Heart right ventricle (tissue), 16 donors: ENCODE results near the gene PLCB4. TPM values are rescaled to one million over a fixed set of nuclear protein-coding genes. Genes with fewer than 3 reads are reported as not detected.
A peak's percentile ranks its signal among the peaks of the same experiment; 100 is the strongest.

Experiments used
- ATAC-seq, 8 donors: fragments of 200-7000 bp; cut with Tn5 transposase; one replicate each; pipeline ENCODE4 v1.9.1; 2020; ENCODE audit warnings: mild to moderate bottlenecking in 8 of 8, moderate library complexity in 8 of 8, moderate number of reproducible peaks in 1 of 8
- DNase-seq, 2 donors: peaks; one replicate each; pipeline ENCODE4 v3.0.0-alpha.2; 2020
- H3K27ac ChIP-seq, 10 donors: fragments of 200-600 bp; sonication (generic) in 2 of 10; one replicate each; pipeline versions ENCODE4 v1.5.0 to v1.8.0; 2020 to 2022; ENCODE audit warnings: mild to moderate bottlenecking in 3 of 10
- H3K27me3 ChIP-seq, 7 donors: fragments of 200-600 bp; one replicate each; pipeline ENCODE4 v1.8.0; 2021 to 2022; ENCODE audit warnings: mild to moderate bottlenecking in 2 of 7
- H3K36me3 ChIP-seq, 9 donors: fragments of 200-600 bp; sonication (generic) in 1 of 9; one replicate each; pipeline versions ENCODE4 v1.5.0 to v1.8.0; 2020 to 2022; ENCODE audit warnings: mild to moderate bottlenecking in 2 of 9
- H3K4me1 ChIP-seq, 9 donors: fragments of 200-600 bp; sonication (generic) in 1 of 9; one replicate each; pipeline versions ENCODE4 v1.5.0 to v1.8.0; 2020 to 2022; ENCODE audit warnings: mild to moderate bottlenecking in 4 of 9
- H3K4me3 ChIP-seq, 10 donors: fragments of 200-600 bp; sonication (generic) in 2 of 10; one replicate each; pipeline versions ENCODE4 v1.5.0 to v1.8.0; 2020 to 2022; ENCODE audit warnings: mild to moderate bottlenecking in 7 of 10, moderate library complexity in 2 of 10
- H3K9me3 ChIP-seq, 11 donors: fragments of 200-600 bp in 10 of 11; sonication (generic) in 2 of 11; one replicate each; pipeline versions ENCODE4 v1.5.0 to v1.8.0; 2013 to 2022; ENCODE audit warnings: mild to moderate bottlenecking in 2 of 11, control low read depth in 1 of 11, moderate library complexity in 1 of 11
- WGBS, 2 donors: extraction: QIAGEN DNeasy Blood & Tissue Kit; methylation state at CpG; one replicate each; pipeline ENCODE4 v1.1.7; 2013; ENCODE audit warnings: inconsistent platforms in 1 of 2; 5-methylcytosine and 5-hydroxymethylcytosine counted together
- intact Hi-C, 10 donors: fragments of 100-400 bp; cut with DNase I; formaldehyde crosslinking; loops; one replicate each; pipeline versions ENCODE4 v1.11.1 to v1.14.2; 2022
- polyA plus RNA-seq, 2 donors: library from polyadenylated mRNA; stranded (reverse); fragments of 200-250 nt; gene quantifications; one replicate each; pipeline ENCODE4 v1.2.3, GENCODE V29; 2013
- total RNA-seq, 10 donors: library from RNA; stranded (reverse); fragmentation: NEBNext Ultra II Directional in 3 of 10; extraction: Animal tissue kit (Norgen Biotek cat#: 25700) in 3 of 10; gene quantifications; one replicate each; pipeline versions ENCODE4 v1.2.1 to v1.2.4, GENCODE V29; 2021 to 2023
- TF ChIP-seq, protein P1 (sequence below), 9 donors: fragments of 200-600 bp; sonication (generic) in 2 of 9; IDR thresholded peaks; one replicate each; pipeline versions ENCODE4 v1.5.0 to v1.8.0; 2021 to 2022; ENCODE audit warnings: antibody characterized with exemption in 9 of 9, mild to moderate bottlenecking in 5 of 9, moderate library complexity in 1 of 9
- donor health status: Arrhythmogenic right ventricular cardiomyopathy.
- donor health status: ischemic (EF 13 %, LVEDD 7.1; RV severe dilation, severe dysfunction).
- donor health status: healthy with polysubstance abuse.
- donor health status: DM: no; HTN: yes; CAD: no.
- donor health status: DM: no; HTN: no; CAD: no.
- donor health status: ischemic (EF 25% LVEDD 6.9; RV normal size, moderate dysfunction).
- donor health status: ischemic (EF 25% LVEDD 5.7; RV mildly dilated, moderate dysfunction).
- donor health status: healthy.
- donor health status: DM: yes; HTN: yes; CAD: no.
- donor health status: Ischemic cardiomyopathy.
- donor health status: ischemic (EF 35%, LVEDD 5.7; RV mildly dilated, moderate dysfunction).
- donor health status: nonischemic (EF 11% LVEDD 7.7; RV severe dilation, severe dysfunction).
- donor health status: DM: yes; HTN: yes; CAD: no.
- donor health status: PGD.
- donor health status: ischemic (EF 29% LVEDD 5.4; RV normal size, mild dysfunction).
- donor health status: nonischemic (EF 23%, LVEDD 6.1; RV moderate dilation, normal function).

Gene PLCB4
- total and polyA plus RNA-seq, 12 donors, result 3.6 to 33.3 (median 28.4) TPM

DNA sequence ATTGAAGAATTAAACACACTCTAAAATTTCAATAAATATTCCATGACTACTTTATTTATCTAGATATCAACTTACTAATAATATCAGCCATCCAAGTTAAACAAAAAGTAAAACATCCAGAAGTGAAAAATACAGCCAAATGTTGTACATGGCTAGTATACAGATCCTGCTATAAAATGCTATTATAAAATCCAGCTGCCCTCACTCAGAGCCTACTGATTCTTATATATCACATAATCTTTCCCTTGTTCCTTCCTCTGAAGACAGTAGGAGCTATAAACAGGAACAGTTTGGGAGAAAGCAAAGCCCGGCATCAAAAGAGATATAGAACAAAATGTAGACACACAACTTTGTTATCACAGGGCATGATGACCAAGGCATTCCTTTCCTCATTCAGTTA, 212.9 kb downstream of the PLCB4 start:
- TF ChIP-seq, protein P1, sequence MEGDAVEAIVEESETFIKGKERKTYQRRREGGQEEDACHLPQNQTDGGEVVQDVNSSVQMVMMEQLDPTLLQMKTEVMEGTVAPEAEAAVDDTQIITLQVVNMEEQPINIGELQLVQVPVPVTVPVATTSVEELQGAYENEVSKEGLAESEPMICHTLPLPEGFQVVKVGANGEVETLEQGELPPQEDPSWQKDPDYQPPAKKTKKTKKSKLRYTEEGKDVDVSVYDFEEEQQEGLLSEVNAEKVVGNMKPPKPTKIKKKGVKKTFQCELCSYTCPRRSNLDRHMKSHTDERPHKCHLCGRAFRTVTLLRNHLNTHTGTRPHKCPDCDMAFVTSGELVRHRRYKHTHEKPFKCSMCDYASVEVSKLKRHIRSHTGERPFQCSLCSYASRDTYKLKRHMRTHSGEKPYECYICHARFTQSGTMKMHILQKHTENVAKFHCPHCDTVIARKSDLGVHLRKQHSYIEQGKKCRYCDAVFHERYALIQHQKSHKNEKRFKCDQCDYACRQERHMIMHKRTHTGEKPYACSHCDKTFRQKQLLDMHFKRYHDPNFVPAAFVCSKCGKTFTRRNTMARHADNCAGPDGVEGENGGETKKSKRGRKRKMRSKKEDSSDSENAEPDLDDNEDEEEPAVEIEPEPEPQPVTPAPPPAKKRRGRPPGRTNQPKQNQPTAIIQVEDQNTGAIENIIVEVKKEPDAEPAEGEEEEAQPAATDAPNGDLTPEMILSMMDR (IDR thresholded peaks at IDR 0.05), result no peak
- intact Hi-C loops, result loop anchor here in 1 of 10 donors (10.0 kb wide), 1 partner anchor 63 kb away; no protein-coding TSS in a partner anchor
- no peak overlapping the region for H3K4me3 ChIP-seq
- no peaks in the 10 kb centered on the region for H3K36me3 ChIP-seq
- 38 to 43% methylated on average over 1 of the region's 1 CpG for WGBS, 2 donors
- H3K27me3 ChIP-seq, result no peaks in the 10 kb centered on the region
- peaks cover 3 to 76% (median 36%) of the 10 kb centered on the region in 9 donors for H3K4me1 ChIP-seq
- peak overlapping the region in 1 of 10 donors; percentile 33 for H3K27ac ChIP-seq
- ATAC-seq (no peak), DNase-seq (no peak)
- no peaks in the 10 kb centered on the region for H3K9me3 ChIP-seq

DNA sequence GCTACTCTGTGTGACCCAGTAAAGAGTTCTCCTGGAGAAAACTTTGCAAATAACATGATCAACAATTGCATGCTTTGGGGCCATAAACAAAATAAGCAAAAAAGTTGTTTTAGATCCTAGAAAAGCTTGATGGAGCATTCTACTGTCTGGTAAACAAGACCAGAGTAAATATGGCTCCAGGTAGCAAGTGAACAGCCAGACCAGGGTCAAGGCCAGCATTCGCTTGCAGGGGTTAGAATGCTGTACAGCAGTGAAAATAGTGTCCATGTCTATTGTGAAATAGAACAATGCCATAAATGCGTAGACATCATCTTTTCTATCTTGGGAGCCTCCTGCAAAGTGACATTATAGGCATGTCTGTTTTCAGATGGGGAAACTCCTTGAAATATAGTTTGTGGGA, 216.7 kb downstream of the PLCB4 start:
- no peaks in the 10 kb centered on the region for H3K9me3 ChIP-seq
- H3K27me3 ChIP-seq, result no peaks in the 10 kb centered on the region
- H3K4me3 ChIP-seq, result no peak overlapping the region
- 94 to 96% methylated on average over 2 of the region's 2 CpGs for WGBS, 2 donors
- H3K4me1 ChIP-seq, result peaks cover 3 to 55% (median 8%) of the 10 kb centered on the region in 9 donors
- ATAC-seq (no peak), DNase-seq (no peak)
- intact Hi-C loops, result loop anchor here in 1 of 10 donors (10.0 kb wide), 1 partner anchor 59 kb away; no protein-coding TSS in a partner anchor
- no peaks in the 10 kb centered on the region for H3K36me3 ChIP-seq
- TF ChIP-seq, protein P1 (IDR thresholded peaks at IDR 0.05), result no peak
- no peak overlapping the region for H3K27ac ChIP-seq

DNA sequence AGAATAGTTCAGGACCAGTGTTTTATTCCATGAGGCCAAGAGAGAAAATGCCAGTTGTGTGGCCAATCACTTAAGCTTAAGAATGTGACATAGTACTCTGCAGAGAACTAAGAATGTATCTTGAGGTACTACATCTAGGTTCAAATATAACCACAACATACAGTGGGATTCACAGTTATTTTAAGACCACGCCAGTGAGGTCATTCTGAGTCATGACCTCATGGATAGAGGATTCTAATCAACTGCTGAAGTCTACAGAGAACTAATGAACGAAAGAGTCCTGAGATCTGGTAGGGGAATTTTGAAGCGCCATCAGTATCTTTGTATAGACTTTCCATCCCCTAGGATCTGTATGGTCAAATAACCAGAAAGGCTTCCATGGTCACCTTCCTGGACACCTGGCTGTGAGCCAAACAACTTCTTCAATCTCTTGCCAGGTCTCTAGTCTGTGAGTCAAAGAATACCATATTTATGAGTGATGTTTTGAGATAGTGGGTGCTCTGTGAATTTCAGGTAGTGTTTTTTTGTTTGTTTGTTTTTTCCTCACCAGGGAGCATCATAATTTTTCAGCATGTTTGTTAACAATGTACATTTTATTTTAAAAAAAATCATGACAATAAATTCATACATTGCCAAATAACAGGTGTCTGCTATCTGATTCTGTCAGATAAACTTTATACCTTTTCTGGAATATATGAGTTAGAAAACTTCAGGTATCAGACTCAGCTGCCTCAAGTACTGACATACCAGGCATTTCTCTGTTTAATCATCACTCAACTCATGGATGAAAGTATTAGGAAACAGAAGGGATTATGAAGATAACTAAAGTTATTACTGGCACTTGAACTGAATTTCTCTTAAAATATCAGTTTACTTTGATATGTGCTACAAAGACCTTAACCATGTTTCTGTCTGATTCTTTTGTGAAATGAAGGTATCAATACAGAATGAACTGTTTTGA, 217.9 kb downstream of the PLCB4 start:
- Histone ChIP-seq H3K27ac (no peak overlapping the region), H3K36me3 (no peaks in the 10 kb centered on the region), H3K4me3 (no peak overlapping the region), H3K4me1 (peaks cover 0 to 52% (median 7%) of the 10 kb centered on the region in 9 donors), H3K27me3 (no peaks in the 10 kb centered on the region), H3K9me3 (no peaks in the 10 kb centered on the region)
- TF ChIP-seq, protein P1 (IDR thresholded peaks at IDR 0.05), result no peak
- no peak for DNase-seq
- no peak for ATAC-seq
- intact Hi-C loops, result loop anchor here in 1 of 10 donors (10.0 kb wide), 1 partner anchor 58 kb away; no protein-coding TSS in a partner anchor
- WGBS, 2 donors, result 92 to 97% methylated on average over 3 of the region's 3 CpGs

DNA sequence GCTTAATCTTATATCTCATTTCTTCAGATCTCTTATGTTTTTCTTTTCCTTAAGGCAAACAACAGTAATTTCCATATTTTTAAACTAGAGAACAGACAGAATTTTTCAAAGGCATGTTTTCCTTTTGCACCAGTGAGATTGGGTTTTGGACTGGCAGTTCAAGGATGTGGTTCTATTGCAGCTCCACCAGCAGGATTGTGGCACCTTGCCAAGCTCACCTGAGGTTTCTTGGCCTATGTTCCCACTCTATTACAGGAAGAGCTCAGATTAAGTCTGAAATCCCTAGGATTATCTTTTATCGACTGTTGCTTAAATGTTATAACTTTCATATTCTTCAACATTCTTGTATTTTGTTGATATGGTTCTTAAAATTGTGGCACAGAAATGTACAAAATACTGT, 218.9 kb downstream of the PLCB4 start:
- no peaks in the 10 kb centered on the region for H3K9me3 ChIP-seq
- DNase-seq (no peak), ATAC-seq (no peak)
- H3K27ac ChIP-seq, result no peak overlapping the region
- WGBS, 2 donors, result 93 to 95% methylated on average over 1 of the region's 1 CpG
- H3K4me3 ChIP-seq, result no peak overlapping the region
- H3K27me3 ChIP-seq, result no peaks in the 10 kb centered on the region
- peaks cover 0 to 46% (median 7%) of the 10 kb centered on the region in 9 donors for H3K4me1 ChIP-seq
- H3K36me3 ChIP-seq, result no peaks in the 10 kb centered on the region
- intact Hi-C loops, result loop anchor here in 1 of 10 donors (10.0 kb wide), 1 partner anchor 57 kb away; no protein-coding TSS in a partner anchor
- TF ChIP-seq, protein P1 (IDR thresholded peaks at IDR 0.05), result no peak
